B cell (primary cell): Measurements from ENCODE around the gene LRP1. TPM values are rescaled to one million over a fixed set of nuclear protein-coding genes. Genes with fewer than 3 reads are reported as not detected.

Source experiments
- ATAC-seq: fragments of 200-7000 bp; cut with Tn5 transposase; one replicate; pipeline ENCODE4 v1.10.0; 2021; ENCODE audit warnings: low read depth, mild to moderate bottlenecking, moderate number of reproducible peaks, moderate library complexity
- CTCF ChIA-PET: fragments of 350-600 bp; sonication (Branson Sonifier 250); formaldehyde crosslinking; loops from one replicate; lab custom pipeline; 2021; ENCODE audit warnings: antibody characterized with exemption, inconsistent platforms; lab: Charles Lee
- POLR2A ChIA-PET: fragments of 350-600 bp; sonication (Branson Sonifier 250); formaldehyde crosslinking; loops from one replicate; lab custom pipeline; 2021; ENCODE audit warnings: antibody characterized with exemption; lab: Charles Lee
- DNase-seq: peaks from one replicate; pipeline ENCODE4 v3.0.0; 2013
- H2AFZ ChIP-seq: 2 replicates; pipeline ENCODE4 v1.6.1; 2012; ENCODE audit warnings: mild to moderate bottlenecking, low read depth, low read length; ENCODE audit not compliant: insufficient read depth, poor library complexity, severe bottlenecking
- H3K27ac ChIP-seq, 2 donors: 1 replicate in 1 of 2; 2 replicates in 1 of 2; pipeline ENCODE4 v1.5.1; 2012 to 2013; ENCODE audit warnings: low read length in 2 of 2, mild to moderate bottlenecking in 2 of 2, moderate library complexity in 1 of 2
- H3K27me3 ChIP-seq, 4 experiments: fragments of 200-600 bp in 1 of 4; sonication (generic) in 1 of 4; replicated peaks in 1 of 4; 1 replicate in 2 of 4; 2 replicates in 2 of 4; pipeline versions ENCODE4 v1.6.1 to v1.7.0; 2013 to 2016; ENCODE audit warnings: low read length in 3 of 4, mild to moderate bottlenecking in 2 of 4, mixed read lengths in 1 of 4, moderate library complexity in 1 of 4; ENCODE audit not compliant: insufficient read depth in 4 of 4, control insufficient read depth in 3 of 4; ENCODE audit errors: control extremely low read depth in 1 of 4
- H3K36me3 ChIP-seq, 2 experiments: replicated peaks in 1 of 2; 1 replicate in 1 of 2; 2 replicates in 1 of 2; pipeline versions ENCODE4 v1.6.1 to v1.7.1; 2013; ENCODE audit warnings: low read length in 1 of 2; ENCODE audit not compliant: insufficient read depth in 2 of 2, control insufficient read depth in 1 of 2; ENCODE audit errors: control extremely low read depth in 1 of 2, extremely low read depth in 1 of 2
- H3K4me1 ChIP-seq, 2 donors: fragments of 200-600 bp in 1 of 2; sonication (generic) in 1 of 2; 1 replicate in 1 of 2; 2 replicates in 1 of 2; pipeline versions ENCODE4 v1.5.1 to v1.6.1; 2013 to 2017; ENCODE audit warnings: low read length in 2 of 2; ENCODE audit not compliant: control insufficient read depth in 2 of 2, insufficient read depth in 2 of 2
- H3K4me2 ChIP-seq: replicated peaks from 2 replicates; pipeline ENCODE3; 2012; ENCODE audit warnings: mild to moderate bottlenecking, low read depth, low read length; ENCODE audit not compliant: poor library complexity, severe bottlenecking
- H3K4me3 ChIP-seq, 5 experiments: fragments of 200-600 bp in 1 of 5; sonication (generic) in 1 of 5; 1 replicate in 3 of 5; 2 replicates in 2 of 5; pipeline versions ENCODE4 v1.5.1 to v1.7.0; 2011 to 2016; ENCODE audit warnings: low read length in 4 of 5, mild to moderate bottlenecking in 4 of 5, low read depth in 2 of 5, control low read depth in 1 of 5, moderate library complexity in 1 of 5; ENCODE audit not compliant: insufficient read depth in 1 of 5; ENCODE audit errors: control extremely low read depth in 1 of 5, extremely low read depth in 1 of 5
- H3K79me2 ChIP-seq: fragments of 200-600 bp; sonication (generic); one replicate; pipeline ENCODE4 v1.6.0; 2016; ENCODE audit warnings: low read length; ENCODE audit not compliant: control insufficient read depth, insufficient read depth
- H3K9ac ChIP-seq: fragments of 200-600 bp; sonication (generic); 2 replicates; pipeline ENCODE4 v1.6.1; 2017; ENCODE audit warnings: mild to moderate bottlenecking, low read length, moderate library complexity
- H3K9me3 ChIP-seq, 3 donors: one replicate each; pipeline versions ENCODE4 v1.6.1 to v1.7.1; 2013; ENCODE audit warnings: low read length in 2 of 3; ENCODE audit not compliant: control insufficient read depth in 2 of 3, insufficient read depth in 1 of 3; ENCODE audit errors: control extremely low read depth in 1 of 3
- H4K20me1 ChIP-seq: 2 replicates; pipeline ENCODE4 v1.6.0; 2012; ENCODE audit warnings: mild to moderate bottlenecking, low read length; ENCODE audit not compliant: insufficient read depth, control insufficient read depth, poor library complexity, severe bottlenecking
- H3K27ac Mint-ChIP-seq: one replicate; pipeline ENCODE4 v1.8.0; 2021; ENCODE audit warnings: mixed read lengths
- H3K27me3 Mint-ChIP-seq: one replicate; pipeline ENCODE4 v1.8.0; 2021; ENCODE audit warnings: mixed read lengths
- H3K4me1 Mint-ChIP-seq: one replicate; pipeline ENCODE4 v1.8.0; 2021; ENCODE audit warnings: mixed read lengths
- H3K4me3 Mint-ChIP-seq: one replicate; pipeline ENCODE4 v1.8.0; 2021; ENCODE audit warnings: mixed read lengths
- H3K9me3 Mint-ChIP-seq: one replicate; pipeline ENCODE4 v1.8.0; 2022; ENCODE audit warnings: mixed read lengths; ENCODE audit not compliant: insufficient read depth
- CTCF ChIP-seq: fragments of 200-600 bp; IDR thresholded peaks from one replicate; pipeline ENCODE4 v1.8.0; 2022; ENCODE audit warnings: antibody characterized with exemption, mild to moderate bottlenecking
- EZH2 ChIP-seq: IDR thresholded peaks from 2 replicates; pipeline ENCODE4 v1.6.1; 2012; ENCODE audit warnings: borderline replicate concordance, low read depth, mild to moderate bottlenecking, moderate library complexity, low read length; ENCODE audit not compliant: insufficient read depth, poor library complexity, severe bottlenecking
- WGBS: methylation state at CpG from one replicate; pipeline ENCODE4 v1.1.5; 2013; ENCODE audit warnings: missing lambda C conversion rate; ENCODE audit not compliant: insufficient coverage; 5-methylcytosine and 5-hydroxymethylcytosine counted together
- intact Hi-C: fragments of 100-400 bp; cut with micrococcal nuclease; formaldehyde crosslinking; loops from one replicate; pipeline ENCODE4 v1.10.0; 2022
- polyA plus RNA-seq: library from polyadenylated mRNA; depleted of rRNA; stranded (reverse); fragments of >200 nt; gene quantifications from 2 replicates; pipeline ENCODE4 v1.2.3, GENCODE V29; 2012
- total RNA-seq, 2 donors: library from RNA; stranded (reverse); fragments of 120-200 nt in 1 of 2; gene quantifications; 1 replicate in 1 of 2; 2 replicates in 1 of 2; pipeline versions ENCODE4 v1.2.3 to v1.2.4, GENCODE V29; 2013 to 2022

The LRP1 gene
- total and polyA plus RNA-seq, 2 donors (not counting 1 experiment from before 2014, with no cell fraction given): 2.0 to 4.1 TPM

GRCh38 chr12:57230381-57231155 lies 102.3 kb downstream of the LRP1 start:
- peaks cover 0 to 5% (median 0%) of the 10 kb centered on the region in 3 donors for H3K9me3 ChIP-seq
- Mint-ChIP-seq H3K27me3 (peaks cover 7% of the 10 kb centered on the region), H3K4me3 (peak overlapping the region; percentile 99), H3K4me1 (peaks cover 86% of the 10 kb centered on the region), H3K27ac (peak overlapping the region; percentile 97), H3K9me3 (no peaks in the 10 kb centered on the region)
- H3K4me1 ChIP-seq: peaks cover 63 to 78% of the 10 kb centered on the region in 2 donors
- H3K27ac ChIP-seq: peak overlapping the region in 1 of 2 donors; percentile 80
- peaks cover 15% of the 10 kb centered on the region for H4K20me1 ChIP-seq
- POLR2A ChIA-PET: interaction anchor here (2.1 to 5.2 kb wide), 3 partner anchors 9 to 14 kb away, joined by 8 to 28 read pairs (median 18); partner anchors contain the start of gene NXPH4
- peaks cover 37% of the 10 kb centered on the region for H3K79me2 ChIP-seq
- intact Hi-C loops: loop anchor here (10.0 kb wide), 1 partner anchor 476 kb away; the partner anchor contains the start of gene PRIM1
- peak overlapping the region; percentile 73 to 94 (median 89) for H3K4me3 ChIP-seq
- H3K4me2 ChIP-seq: peak overlapping the region; percentile 86
- 73% methylated on average over 9 of the region's 10 CpGs for WGBS
- no peak for DNase-seq
- H3K27me3 ChIP-seq: peaks cover 0 to 20% (median 7%) of the 10 kb centered on the region in 4 experiments
- H3K9ac ChIP-seq: peak overlapping the region; percentile 82
- TF ChIP-seq EZH2: no peak
- no peak for TF ChIP-seq CTCF
- H3K36me3 ChIP-seq: peaks cover 0 to 37% of the 10 kb centered on the region in 2 experiments
- CTCF ChIA-PET: interaction anchor here (0.5 to 31.1 kb wide), 4 partner anchors 8 to 473 kb away, joined by 3 to 838 read pairs (median 182); partner anchors contain the start of genes NXPH4 and STAT6
- H2AFZ ChIP-seq: peak overlapping the region; percentile 64
- ATAC-seq: no peak
